ENCODE data around the gene KLK4. TPM values are rescaled to one million over a fixed set of nuclear protein-coding genes. Genes with fewer than 3 reads are reported as not detected.

KLK4 gene
- total RNA-seq, 1 experiment from 2014 or later: 0.70 TPM

- H3K4me3 Mint-ChIP-seq: no peak overlapping the region
- POLR2A ChIA-PET: no interaction called here
- no peaks in the 10 kb centered on the region for H3K36me3 Mint-ChIP-seq
- peaks cover 3% of the 10 kb centered on the region; the same call in 1 of the 2 replicates for H3K4me1 Mint-ChIP-seq
- no peak for DNase-seq (ENCODE audit: low spot score)
- H3K27me3 Mint-ChIP-seq (ENCODE audit: low read depth): peaks cover 38% of the 10 kb centered on the region
- peaks cover 5% of the 10 kb centered on the region; the same call in 1 of the 2 replicates for H3K9me3 Mint-ChIP-seq
- no peak for ATAC-seq
- H3K27ac Mint-ChIP-seq: no peak overlapping the region
- TF ChIP-seq NFATC4 (CRISPR knock-in tag; IDR thresholded peaks at IDR 0.05): no peak
- TF ChIP-seq MYBL2 (CRISPR knock-in tag; IDR thresholded peaks at IDR 0.05): no peak
- TF ChIP-seq E2F4 (CRISPR knock-in tag; IDR thresholded peaks at IDR 0.05; ENCODE audit: borderline replicate concordance, low read depth): no peak
- TF ChIP-seq ZNF219 (CRISPR knock-in tag; IDR thresholded peaks at IDR 0.05; ENCODE audit: borderline replicate concordance): no peak
- no peak for TF ChIP-seq ZSCAN18 (CRISPR knock-in tag; IDR thresholded peaks at IDR 0.05)
- no peak for TF ChIP-seq NFYB (CRISPR knock-in tag; conservative IDR thresholded peaks at IDR 0.05; ENCODE audit: low read depth)
- TF ChIP-seq SOX15 (CRISPR knock-in tag; IDR thresholded peaks at IDR 0.05): no peak
- TF ChIP-seq JUN (CRISPR knock-in tag; IDR thresholded peaks at IDR 0.05): no peak
- no peak for TF ChIP-seq PRRX2 (CRISPR knock-in tag; IDR thresholded peaks at IDR 0.05)
- no peak for TF ChIP-seq GTF2I (CRISPR knock-in tag; conservative IDR thresholded peaks at IDR 0.05)
- TF ChIP-seq ARID4B (CRISPR knock-in tag; IDR thresholded peaks at IDR 0.05; ENCODE audit: borderline replicate concordance): no peak
- no peak for TF ChIP-seq ELF4 (CRISPR knock-in tag; IDR thresholded peaks at IDR 0.05; ENCODE audit: low read depth)
- TF ChIP-seq ATF2 (CRISPR knock-in tag; IDR thresholded peaks at IDR 0.05; ENCODE audit: borderline replicate concordance, low read depth): no peak
- no peak for TF ChIP-seq FOXK1 (CRISPR knock-in tag; IDR thresholded peaks at IDR 0.05)
- TF ChIP-seq E2F1 (CRISPR knock-in tag; IDR thresholded peaks at IDR 0.05): no peak
- no peak for TF ChIP-seq CDX4 (CRISPR knock-in tag; IDR thresholded peaks at IDR 0.05; ENCODE audit: borderline replicate concordance)
- CTCF ChIA-PET: interaction anchor here (1.8 kb wide), 1 partner anchor 46 kb away, joined by 6 read pairs; no protein-coding TSS in a partner anchor
These were observed 35.3 kb downstream of the KLK4 start for GRCh38 chr19:50875795-50876422.

Measured in WTC11 (cell line).